ENCODE measurements around the gene OXSM. TPM values are rescaled to one million over a fixed set of nuclear protein-coding genes. Genes with fewer than 3 reads are reported as not detected.

OXSM gene
- total RNA-seq, 1 experiment from 2014 or later, result 17.7 TPM

DNA sequence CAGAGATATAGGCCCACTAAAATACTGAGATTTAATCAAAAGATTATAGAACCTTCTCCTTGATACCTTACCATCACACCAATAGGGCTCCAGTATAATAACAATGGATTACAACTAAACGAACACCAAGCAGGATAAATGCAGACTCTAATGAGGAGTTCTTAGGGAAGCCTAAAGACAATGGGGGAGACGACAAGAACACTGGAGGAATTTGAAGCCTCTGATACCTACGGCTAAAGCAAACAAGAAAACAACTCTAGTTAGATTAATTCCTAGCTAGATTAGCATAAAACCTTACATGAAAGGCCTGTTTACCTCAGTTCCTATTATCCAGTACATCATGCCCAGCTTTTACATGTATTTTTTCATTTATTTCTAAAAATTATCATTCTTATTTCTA lies 41.7 kb upstream of the OXSM start:
- peaks cover 0 to 12% of the 10 kb centered on the region in 2 experiments; a peak in 2 of 4 replicates for H3K4me1 ChIP-seq (ENCODE audit: control insufficient read depth in 1 of 2, insufficient read depth in 2 of 2, low read length in 2 of 2)
- intact Hi-C loops (cut with micrococcal nuclease), result no loop called here
- no peak overlapping the region for H3K9ac ChIP-seq (ENCODE audit: low read length)
- RAD21 ChIA-PET (ENCODE audit: low non-redundant PET in 1 of 2, low total read pairs in 2 of 2, uncharacterized antibody in 2 of 2, unreplicated experiment in 2 of 2), result no interaction called here
- H3K79me2 ChIP-seq (ENCODE audit: insufficient read depth, low read length), result no peaks in the 10 kb centered on the region; the same call in 1 of the 2 replicates
- no peaks in the 10 kb centered on the region for H3K9me3 ChIP-seq (ENCODE audit: control insufficient read depth in 1 of 2, insufficient read depth in 1 of 2, low read depth in 1 of 2, low read length in 2 of 2)
- BruUV-seq (replicated peaks), result no TSS peak
- H3K27ac ChIP-seq (ENCODE audit: low read depth, low read length), result no peak overlapping the region
- POLR2A ChIA-PET, result no interaction called here
- no peak for ATAC-seq
- no peak overlapping the region for H3K4me3 ChIP-seq (replicated peaks in 1 of 2; ENCODE audit: low read depth in 1 of 2, low read length in 2 of 2)
- TF ChIP-seq SP1 (IDR thresholded peaks at IDR 0.05; ENCODE audit: low read depth) (no peak), CBX3 (IDR thresholded peaks at IDR 0.05; ENCODE audit: low read depth) (no peak), EZH2phosphoT487 (IDR thresholded peaks at IDR 0.05; ENCODE audit: borderline replicate concordance) (no peak), ZBTB33 (IDR thresholded peaks at IDR 0.05; ENCODE audit: extremely low read depth, insufficient replicate concordance, low read length) (no peak), EZH2 (IDR thresholded peaks at IDR 0.05) (no peak), ELF1 (IDR thresholded peaks at IDR 0.05; ENCODE audit: borderline replicate concordance, low read depth) (no peak), EGR1 (IDR thresholded peaks at IDR 0.05; ENCODE audit: low read depth) (no peak), SRF (IDR thresholded peaks at IDR 0.05; ENCODE audit: low read depth) (no peak)
- TF ChIP-seq, protein P1, sequence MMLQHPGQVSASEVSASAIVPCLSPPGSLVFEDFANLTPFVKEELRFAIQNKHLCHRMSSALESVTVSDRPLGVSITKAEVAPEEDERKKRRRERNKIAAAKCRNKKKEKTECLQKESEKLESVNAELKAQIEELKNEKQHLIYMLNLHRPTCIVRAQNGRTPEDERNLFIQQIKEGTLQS (IDR thresholded peaks at IDR 0.05), result no peak
- TF ChIP-seq, protein P2, sequence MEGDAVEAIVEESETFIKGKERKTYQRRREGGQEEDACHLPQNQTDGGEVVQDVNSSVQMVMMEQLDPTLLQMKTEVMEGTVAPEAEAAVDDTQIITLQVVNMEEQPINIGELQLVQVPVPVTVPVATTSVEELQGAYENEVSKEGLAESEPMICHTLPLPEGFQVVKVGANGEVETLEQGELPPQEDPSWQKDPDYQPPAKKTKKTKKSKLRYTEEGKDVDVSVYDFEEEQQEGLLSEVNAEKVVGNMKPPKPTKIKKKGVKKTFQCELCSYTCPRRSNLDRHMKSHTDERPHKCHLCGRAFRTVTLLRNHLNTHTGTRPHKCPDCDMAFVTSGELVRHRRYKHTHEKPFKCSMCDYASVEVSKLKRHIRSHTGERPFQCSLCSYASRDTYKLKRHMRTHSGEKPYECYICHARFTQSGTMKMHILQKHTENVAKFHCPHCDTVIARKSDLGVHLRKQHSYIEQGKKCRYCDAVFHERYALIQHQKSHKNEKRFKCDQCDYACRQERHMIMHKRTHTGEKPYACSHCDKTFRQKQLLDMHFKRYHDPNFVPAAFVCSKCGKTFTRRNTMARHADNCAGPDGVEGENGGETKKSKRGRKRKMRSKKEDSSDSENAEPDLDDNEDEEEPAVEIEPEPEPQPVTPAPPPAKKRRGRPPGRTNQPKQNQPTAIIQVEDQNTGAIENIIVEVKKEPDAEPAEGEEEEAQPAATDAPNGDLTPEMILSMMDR (IDR thresholded peaks at IDR 0.05 in 2 of 3, conservative IDR thresholded peaks at IDR 0.05 in 1 of 3; ENCODE audit: borderline replicate concordance in 1 of 3, insufficient read depth in 1 of 3, low read depth in 2 of 3, low read length in 2 of 3), result no peak
- H3K36me3 ChIP-seq (ENCODE audit: control insufficient read depth in 1 of 2, insufficient read depth in 2 of 2, low read length in 2 of 2), result peaks cover 11 to 23% of the 10 kb centered on the region in 2 experiments; a peak in 3 of 4 replicates
- CTCF ChIA-PET, result no interaction called here
- no peaks in the 10 kb centered on the region for H3K27me3 ChIP-seq (ENCODE audit: insufficient read depth, low read length)
- no peaks in the 10 kb centered on the region for H4K20me1 ChIP-seq (ENCODE audit: insufficient read depth)
- no peaks in the 10 kb centered on the region for H3K9me2 ChIP-seq (ENCODE audit: insufficient read depth)
- no peak for DNase-seq (ENCODE audit: low read depth, low spot score)
- H2AFZ ChIP-seq (ENCODE audit: low read depth, low read length, poor library complexity, severe bottlenecking), result no peak overlapping the region
- H3K4me2 ChIP-seq (ENCODE audit: low read length), result no peak overlapping the region
